ENCODE results near the gene HSP90AB1.

Gene HSP90AB1

DNA sequence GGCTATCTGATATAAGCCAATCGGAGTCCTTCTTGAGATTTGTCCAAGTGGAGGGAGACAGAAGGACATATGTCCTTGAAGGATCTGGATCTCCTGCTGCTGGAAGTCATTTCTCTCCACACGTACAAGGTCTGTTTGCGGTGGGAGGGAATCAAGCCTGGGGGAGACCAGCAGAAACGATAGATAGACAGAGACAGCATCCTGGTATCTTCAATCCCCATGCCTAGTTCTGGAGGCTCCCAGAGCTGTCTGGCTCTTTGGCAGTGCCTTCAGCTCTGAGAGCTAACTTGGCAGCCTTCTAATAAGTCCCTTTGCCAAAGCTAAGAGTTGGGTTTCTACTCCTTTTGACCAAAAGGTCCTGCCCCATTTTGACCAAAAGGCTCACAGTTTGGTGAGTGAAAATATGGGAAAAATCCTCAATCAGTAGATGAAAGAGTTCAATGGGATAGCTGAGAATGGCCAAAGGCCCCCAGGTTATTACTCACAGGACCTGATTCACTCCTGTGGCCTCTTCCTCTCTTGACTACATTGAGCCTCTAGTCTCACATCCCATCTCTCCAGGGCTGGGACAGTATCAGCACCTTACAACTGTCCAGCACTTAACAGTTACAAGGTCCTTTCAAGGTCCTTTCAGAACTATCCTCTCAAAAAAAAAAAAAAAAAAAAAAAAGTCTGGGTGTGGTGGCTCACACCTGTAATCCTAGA lies 45.9 kb downstream of the HSP90AB1 start:
- DNase-seq, result no peak

- no peak for DNase-seq
Observed at GRCh38 chr6:44294832-44295791, 48.2 kb downstream of the HSP90AB1 start.

DNA sequence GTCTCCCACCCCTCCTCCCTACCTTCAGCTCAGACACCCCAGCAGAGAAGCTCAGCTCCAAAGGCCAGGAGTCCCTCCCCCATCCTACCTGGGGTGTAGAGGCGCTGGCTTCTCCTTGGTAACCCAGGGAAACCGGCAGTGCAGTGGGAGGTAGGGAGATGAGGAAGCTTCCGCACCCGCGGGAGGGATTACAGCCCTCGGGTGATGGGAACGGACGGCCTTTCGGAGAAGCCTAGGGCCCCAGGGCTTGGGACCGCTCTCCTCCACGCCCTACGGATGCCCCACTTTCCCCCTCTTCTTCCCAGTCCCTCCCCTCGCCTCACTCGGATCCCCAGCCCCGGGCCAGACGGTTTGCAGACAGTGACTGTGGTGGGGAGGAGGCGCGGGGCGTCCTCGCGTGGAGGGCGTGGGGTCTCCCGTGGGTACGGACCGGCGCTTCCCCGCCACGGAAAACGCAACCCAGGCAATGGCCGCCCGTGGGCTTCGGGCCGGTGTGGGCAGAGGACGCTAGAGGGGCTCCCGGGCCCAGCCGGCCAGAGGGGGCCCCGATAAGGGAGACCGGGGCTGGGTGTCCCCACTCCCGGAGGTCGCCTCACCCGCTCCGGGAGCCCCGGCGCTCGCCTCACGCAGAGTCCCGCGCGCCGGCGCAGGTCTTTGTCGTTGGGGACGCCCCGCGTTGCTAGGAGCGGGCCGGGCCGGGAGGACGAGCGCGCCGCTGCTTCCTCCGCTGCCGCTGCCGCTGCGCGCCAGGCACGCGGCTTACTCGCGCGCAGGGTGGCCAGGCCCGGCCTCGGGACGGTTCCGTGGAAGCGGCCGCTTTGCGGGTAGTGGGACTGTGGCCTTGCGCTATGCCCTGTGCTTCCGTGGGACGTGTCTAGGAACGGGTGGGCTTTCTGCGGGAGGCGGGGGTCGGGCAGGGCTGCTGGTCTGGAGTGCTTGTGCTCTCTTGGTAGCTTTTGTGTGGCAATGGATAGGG lies 50.5 kb downstream of the HSP90AB1 start:
- no peak for DNase-seq

- no peak for DNase-seq
Observed at GRCh38 chr6:44298055-44298803, 51.3 kb downstream of the HSP90AB1 start.

DNA sequence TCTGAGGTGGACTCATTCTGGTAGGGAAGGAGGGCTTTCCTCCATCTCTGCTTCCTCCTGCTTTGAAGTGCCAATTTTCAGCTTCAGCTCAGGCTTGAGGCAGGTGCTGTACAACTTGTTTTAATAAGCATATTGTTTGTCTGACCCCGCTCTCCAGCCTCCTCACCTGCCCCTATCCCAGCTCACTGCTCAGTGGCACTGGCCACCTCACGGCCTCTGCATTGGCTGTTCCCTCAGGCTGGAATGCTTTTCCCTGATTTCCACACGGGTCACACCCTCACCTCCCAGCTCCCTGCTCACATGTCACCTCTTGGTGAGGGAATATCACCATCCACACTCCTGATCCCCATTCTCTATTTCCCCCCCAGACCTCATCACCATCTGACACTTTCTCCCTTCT lies 52.0 kb downstream of the HSP90AB1 start:
- no peak for DNase-seq

DNA sequence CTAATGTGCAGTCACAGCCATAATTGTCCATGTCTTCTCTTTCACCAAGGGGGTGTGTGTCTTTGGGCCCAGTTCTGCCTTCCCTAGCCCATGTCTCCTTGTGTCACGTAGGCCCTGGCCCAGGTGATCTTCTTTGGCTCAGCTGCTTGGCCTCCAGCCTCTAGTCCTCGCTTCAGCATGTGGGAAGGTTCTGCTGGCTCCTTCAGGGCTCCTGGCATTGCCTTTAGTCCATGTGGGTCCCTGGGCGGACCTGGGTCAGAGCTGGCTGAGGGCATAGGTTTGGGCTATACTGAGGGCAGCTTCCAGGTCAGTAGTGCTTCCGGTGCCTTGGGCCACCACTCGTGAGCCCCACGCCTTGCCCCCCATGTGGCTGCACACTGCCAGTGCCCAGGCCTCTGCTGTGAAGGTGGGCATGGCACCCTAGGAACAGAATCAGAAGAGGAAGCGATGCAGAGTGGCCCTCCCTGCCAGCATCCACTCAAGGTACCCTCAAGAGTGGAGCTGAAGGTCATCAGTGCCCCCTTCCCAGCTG lies 53.5 kb downstream of the HSP90AB1 start:
- DNase-seq, result no peak

DNA sequence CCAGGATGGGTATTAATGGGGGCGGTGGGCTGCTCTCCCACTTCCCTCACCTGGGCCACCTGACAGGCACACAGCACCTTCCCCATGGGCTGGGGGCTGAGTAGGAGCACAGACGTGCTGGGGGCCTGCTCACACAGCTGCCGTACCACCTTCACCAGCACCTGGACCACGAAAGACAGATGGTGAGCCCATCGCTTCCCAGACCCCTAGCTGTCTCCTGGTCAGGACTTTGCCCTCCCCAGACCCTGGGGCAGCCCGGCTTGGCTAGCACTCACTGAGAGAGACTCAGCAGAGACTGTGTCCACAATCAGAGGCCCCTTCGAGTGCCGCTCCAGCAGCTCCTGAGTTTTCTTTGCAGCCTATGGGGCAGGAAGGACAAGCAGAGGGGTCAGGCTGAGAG lies 54.2 kb downstream of the HSP90AB1 start:
- DNase-seq, result no peak

DNA sequence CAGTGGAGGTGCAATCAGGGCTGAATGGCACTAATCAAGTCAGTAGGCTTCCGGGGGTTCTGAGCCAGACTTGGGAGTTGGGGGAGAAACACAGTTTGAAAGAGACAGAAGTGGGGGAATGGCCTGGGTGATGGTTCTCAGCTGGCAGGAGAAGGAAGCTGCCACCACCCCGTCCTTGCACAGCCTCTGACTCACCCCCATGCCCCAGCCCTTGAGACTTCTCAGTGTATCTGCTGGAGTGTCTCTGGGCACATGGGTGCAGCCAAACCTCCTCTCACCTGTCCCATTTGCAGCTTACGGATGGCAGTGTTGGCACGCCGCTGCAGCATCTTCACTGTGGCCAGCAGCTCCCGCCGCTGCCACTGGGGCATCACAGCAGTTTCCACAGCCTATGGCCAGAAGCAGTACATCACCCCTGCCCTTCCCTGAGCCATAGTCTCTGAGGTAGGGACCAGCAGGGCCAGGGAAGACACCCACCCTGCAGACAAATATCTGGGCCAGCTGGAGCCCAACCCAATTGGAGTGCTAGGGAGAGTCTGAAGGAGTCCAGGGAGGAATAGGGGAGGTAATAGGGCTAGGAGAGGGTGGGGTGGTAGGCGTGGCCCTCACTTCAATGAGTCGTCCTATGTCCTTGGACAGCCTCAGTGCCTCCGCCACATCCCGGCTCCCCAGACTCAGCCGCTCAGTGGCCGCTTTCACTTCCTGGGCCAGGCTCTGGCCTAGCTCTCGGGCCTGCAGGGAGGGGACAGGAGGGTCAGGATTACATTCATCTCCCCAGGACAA lies 55.1 kb downstream of the HSP90AB1 start:
- no peak for DNase-seq

DNA sequence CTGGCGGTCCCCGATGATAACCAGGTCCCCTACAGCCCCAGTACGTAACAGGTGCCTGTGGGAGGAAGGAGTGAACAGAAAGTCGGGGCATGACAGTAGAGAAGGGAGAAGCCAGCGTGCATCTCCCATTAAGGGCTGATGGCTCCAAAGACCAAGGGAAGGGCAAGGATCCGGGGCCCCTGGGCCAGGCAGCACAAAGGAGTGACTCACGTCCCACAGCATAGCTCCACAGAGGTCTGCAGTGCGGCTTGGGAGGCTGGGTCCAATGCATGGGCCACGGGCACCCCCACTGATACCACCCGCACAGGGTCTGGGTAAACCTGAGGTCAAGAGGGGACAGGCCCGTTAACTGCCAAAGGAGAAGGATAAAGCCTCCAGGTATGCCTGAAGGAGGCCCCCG lies 56.0 kb downstream of the HSP90AB1 start:
- DNase-seq, result no peak

Data from NCI-H1092 treated with DMSO at 0.1 percent for 48 hours (cell line).